ENCODE measurements around the gene SMAD3.
"Not testable (repeated sequence)": the region's sequence is repeated elsewhere in the genome, so short reads cannot be mapped to it uniquely, and the experiment has no call there.

The SMAD3 gene

DNA sequence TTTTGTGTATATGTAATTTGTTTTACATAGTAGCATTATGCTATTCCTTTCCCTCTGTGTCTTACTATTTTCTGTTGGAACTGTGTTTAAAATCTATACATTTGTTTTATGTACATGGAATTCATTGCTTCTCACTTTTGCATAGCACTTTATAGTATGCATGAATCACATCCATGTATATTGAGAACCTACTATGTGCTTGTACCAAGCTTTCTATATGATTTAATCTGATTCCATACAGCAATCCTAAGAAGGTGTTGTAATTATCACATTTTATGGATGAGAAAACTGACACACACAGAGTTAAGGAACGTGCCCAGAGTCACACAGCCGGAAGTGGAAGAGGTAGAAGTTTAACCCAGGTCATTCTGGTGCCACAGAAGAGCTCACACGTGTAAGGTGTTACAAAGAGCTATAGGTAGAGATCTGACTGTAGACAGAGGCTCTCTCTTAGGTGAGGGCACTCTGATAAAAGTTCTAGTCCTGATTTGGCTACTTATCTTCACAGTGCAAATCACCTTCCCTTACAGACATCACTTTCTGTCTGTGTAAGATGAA lies 3.5 kb upstream of the SMAD3 start:
- H3K27ac ChIP-seq = no peak overlapping the region
- DNase-seq (ENCODE audit: low read depth, low spot score) = no peak

DNA sequence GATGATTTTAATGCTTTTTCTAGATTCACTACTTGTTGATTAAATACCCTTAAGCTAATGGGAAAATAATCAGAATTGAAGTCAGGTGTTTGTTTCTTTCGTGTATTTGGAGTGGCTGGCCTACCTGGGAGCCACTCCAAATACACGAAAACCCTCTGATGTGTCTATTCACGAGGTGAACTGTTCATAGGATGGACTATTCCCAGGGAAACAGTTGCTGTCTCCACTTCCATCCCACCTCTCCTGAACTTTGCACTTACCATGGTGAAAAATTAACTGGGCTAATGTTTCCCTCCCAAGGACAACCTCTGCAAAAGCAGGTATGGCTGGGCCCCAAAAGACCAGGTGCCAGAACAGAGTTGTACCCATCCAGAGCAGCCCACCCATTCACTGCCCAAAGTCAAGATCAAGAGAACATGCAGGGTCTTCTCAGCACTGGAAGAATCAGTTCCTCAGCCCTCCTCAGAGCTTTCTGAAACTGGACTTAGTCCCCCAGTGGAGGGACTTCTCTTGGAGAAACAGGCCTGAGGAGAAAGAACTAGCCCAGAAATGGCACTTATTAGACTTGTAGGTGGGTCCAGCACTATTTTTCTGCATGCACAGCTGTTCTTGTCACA lies 2.9 kb upstream of the SMAD3 start:
- H3K27ac ChIP-seq = no peak overlapping the region
- DNase-seq (ENCODE audit: low read depth, low spot score) = no peak

DNA sequence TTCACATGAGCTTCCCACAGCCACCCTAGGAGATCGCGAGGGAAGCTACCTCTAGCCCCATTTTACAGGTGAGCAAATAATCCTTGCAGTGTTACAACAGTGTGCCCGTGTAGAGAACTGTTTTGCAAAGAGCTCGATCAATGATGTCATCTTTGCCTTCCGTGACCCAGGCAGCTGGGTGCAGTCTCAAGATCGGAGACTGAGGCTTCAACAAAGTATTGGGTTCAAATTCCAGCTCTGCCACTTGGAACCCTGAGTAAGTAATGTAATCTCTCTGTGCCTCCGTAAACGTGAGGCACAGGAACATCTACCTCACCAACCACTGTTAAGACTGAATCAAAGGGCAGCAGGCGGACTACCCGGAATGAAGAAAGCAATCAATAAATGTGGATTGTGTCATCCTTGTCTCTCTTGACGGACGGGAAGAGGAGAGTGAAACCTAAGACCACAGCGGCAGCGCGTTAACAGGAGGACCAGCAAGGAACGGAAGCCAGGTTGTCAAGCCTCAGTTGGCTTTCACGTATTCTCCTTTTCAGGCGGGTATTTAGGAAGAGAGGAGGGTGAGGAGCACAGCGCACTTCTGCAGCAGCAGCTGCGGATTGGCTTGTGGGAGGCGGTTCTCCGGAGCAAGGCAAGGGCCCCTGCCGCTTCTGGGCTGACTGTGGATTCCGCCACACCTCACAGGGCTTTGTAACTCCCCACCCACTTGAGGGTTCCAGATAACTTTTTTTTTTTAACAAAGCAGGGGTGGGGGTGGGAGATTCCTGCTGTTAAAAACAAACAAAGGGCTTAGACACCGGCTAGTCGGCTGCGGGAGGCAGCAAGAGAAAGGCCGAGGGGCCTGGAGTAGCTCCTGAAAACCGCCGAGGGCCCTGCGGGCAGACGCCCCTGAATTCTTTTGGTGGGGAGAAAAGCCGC lies 1.5 kb upstream of the SMAD3 start:
- no peak for DNase-seq (ENCODE audit: low read depth, low spot score)
- H3K27ac ChIP-seq = no peak overlapping the region

- no peak for DNase-seq (ENCODE audit: low read depth, low spot score)
- H3K27ac ChIP-seq = peak overlapping the region; percentile 66
Measured at GRCh38 chr15:67064607-67065530, 533 bp upstream of the SMAD3 start.

DNA sequence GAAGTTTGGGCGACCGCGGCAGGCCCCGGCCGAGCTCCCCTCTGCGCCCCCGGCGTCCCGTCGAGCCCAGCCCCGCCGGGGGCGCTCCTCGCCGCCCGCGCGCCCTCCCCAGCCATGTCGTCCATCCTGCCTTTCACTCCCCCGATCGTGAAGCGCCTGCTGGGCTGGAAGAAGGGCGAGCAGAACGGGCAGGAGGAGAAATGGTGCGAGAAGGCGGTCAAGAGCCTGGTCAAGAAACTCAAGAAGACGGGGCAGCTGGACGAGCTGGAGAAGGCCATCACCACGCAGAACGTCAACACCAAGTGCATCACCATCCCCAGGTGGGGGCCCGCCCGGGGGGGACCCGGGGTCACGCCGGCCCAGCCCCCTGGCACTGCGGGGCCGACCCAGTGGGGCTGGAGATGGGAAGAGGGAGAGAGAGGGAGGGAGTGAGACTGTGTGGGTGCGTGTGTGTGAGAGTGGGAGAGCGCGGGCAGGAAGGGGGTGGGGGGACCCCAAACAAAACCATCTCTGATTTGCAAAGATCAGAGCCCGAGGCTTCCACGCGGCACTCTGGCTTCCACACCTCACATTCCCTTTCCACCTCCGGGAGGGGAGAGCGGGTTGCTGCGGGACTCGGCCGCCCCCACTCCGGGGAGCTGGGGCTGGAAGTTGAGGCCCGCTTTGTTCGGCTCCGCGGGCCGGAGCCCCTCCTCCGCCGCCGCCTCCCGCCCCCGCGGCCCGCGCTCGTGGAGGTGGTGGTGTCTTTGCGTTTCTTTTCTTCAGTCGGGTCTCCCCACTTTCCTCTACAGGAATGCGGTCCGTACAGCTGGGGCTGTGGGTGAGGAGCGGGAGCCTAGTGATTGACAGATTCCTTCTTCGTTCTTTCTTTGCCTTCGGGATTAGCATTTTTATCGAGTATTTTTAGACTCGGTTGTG lies 898 bp downstream of the SMAD3 start:
- peak overlapping the region; percentile 66 for H3K27ac ChIP-seq
- DNase-seq (ENCODE audit: low read depth, low spot score) = no peak

DNA sequence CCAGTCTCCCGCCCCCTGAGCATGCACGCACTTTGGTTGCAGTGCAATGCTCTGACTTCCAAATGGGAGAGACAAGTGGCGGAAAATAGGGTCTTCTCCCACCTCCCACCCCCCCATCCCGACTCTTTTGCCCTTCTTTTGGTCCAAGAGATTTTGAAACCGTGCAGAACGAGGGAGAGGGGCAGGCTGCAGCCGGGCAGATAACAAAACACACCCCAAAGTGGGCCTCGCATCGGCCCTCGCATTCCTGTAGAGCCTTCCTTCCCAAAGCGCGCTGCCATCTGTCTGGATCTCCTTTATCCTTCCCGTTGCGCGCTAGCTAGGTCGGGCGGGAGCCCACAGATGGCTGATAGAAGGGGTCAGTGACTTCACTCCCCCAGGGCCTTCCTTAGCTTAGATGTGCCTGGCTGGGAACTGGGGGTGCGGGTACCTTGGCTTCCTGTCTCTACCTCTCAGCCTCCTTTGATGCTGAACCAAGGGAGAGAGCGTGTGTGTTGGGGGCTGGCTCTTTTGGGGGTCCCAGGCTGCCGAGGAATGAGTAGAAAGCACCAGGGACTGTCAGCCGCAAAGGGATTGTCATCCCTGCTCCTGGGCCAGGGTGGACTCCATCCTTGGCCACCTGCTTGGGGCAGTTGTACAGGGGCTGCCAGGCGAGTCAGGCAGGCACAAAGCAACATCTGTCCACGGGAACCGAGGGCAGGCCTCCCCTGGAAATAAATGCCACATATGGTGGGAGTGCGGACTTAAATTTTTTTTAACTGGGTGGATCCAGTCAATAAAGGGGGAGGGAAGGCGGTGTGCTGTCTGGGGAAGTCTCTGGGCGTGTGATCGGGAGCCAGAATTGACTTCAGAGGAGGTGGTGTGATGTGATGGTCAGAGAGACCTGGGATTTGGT lies 1.8 kb downstream of the SMAD3 start:
- H3K27ac ChIP-seq = peak overlapping the region; percentile 66
- DNase-seq (ENCODE audit: low read depth, low spot score) = no peak

DNA sequence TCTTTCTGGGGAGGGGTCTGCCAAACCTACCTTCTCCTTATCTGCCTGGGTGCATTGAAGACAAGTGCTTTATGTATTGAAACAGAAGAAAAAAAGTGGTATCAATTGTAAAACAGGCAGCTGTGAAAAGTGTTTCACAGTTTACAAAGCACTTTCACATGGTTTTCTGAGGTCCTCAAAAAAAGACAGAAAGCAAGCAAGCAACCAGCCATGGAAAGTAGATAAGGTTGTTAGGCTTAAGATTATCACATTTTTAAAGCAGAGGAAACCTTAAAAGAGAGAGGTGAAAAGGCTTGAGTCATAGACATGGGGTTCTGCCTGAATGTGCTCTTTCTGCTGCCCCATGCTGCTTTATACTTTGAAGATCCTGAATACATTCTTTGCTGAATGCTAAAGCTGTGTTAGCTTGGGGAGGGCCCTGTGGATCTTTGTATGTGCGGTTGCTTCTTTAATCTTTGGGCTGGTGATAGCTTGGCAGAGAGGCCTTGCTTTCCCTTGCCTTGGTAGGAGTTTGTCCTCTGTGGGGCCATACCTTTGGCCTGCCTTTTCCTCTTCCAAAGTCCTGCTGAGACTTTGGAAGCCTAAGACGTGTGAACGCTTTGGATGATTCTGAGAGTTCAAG lies 2.6 kb downstream of the SMAD3 start:
- no peak for DNase-seq (ENCODE audit: low read depth, low spot score)
- peak overlapping the region; percentile 66 for H3K27ac ChIP-seq

DNA sequence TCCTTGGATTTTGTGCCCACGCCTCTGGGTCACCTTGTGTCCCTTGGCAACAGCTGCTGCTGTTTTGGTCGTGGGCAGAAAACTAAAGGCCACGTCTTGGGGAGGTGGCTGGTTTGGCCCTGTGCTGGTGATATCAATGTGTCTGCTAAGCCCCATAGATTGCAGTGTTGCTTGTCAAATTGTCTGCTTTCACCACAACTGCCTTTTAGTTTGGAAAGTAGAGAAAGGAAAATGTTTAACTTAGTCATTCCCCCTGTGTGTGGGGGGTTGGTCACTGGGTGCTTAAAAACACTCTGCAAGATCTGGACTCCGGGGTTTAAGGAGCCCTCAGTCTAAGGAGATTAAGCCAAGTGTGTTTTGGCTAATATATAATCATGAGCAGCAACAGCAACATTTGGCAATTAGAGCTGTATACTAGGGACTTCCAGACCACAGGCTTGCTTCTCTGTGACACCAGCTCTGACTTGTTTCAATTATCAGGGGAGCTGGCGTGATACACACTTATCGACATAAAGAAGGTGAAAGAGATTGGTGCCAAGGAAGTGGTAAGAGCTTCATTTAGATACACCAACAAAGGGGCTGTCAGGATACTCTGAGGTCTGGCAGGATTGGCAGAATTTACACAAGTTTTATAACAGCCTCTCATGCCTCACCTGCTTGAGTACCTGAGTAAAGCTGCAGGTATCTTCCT lies 3.5 kb downstream of the SMAD3 start:
- DNase-seq (ENCODE audit: low read depth, low spot score) = no peak
- H3K27ac ChIP-seq = peak overlapping the region; percentile 66

DNA sequence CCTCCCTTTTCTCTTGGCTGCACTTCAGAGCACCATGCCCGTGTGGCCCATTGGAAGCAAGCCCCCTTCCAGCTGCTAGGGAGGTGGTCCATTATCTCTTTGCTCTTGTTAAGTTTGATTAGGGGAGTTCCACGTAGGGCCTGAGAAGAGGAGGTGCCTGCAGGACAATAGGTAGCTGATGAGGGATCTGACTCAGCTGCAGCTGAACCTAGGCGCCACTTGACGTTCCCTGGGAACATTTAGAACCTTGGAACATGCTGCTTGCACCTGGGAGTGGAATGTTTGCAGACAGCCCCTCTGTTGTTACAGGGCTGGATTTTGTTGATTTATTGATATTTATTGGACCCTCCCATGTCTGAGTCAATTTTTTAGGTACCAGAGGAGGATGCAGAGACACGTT lies 4.7 kb downstream of the SMAD3 start:
- peak overlapping the region; percentile 66 for H3K27ac ChIP-seq
- no peak for DNase-seq (ENCODE audit: low read depth, low spot score)

DNA sequence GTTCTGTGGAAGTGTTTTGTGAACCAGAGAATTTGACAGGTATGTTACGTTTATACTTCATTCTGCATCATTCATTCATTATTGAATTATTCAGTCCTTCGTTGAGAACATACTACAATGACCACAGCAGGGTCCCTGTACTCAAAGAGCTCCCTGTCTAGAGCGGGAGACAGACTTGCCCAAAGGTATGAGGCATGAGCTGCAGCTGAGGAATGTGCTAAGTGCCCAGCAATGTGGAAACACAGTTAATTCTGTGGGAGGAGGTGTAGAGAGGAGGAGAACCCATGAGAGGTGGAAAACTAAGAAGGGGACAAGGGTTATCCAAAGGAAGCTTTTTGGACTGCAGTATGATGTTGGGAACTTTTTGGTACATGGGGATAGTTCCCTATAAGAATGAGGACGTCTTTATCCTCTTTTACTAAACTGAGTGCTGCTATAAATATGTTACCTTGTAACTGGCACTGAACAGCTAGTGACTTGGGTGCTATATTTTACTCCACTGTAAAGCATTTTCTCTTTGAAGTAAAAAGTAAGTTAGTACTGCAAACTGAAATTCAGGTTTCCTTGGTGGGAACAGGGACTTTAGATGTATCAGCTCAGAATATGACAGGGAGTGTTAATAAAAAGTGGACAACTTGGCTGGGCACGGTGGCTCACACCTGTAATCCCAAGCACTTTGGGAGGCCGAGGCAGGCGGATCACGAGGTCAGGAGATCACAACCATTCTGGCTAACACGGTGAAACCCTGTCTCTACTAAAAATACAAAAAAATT lies 5.7 kb downstream of the SMAD3 start:
- H3K27ac ChIP-seq = peak overlapping the region; percentile 66
- no peak for DNase-seq (ENCODE audit: low read depth, low spot score)

DNA sequence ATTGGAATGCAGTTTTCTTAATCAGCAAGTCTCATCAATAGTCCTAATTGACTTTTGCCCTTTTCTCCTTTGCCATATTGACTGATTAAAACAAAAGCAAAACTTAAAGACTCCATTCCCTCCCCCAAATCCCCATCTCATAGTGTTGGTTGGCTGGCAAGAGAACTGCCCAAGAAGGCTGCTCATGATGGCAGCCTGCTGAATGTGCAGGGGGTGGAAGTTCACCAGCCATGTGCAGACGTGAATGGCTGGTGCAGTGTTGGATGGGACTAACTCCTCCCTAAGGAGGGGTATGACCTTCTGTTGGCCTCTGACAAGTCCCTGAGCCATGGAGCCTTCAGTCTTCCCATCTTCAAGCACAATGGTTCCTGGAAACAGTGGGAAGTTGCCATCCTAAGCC lies 7.0 kb downstream of the SMAD3 start:
- H3K27ac ChIP-seq = no peak overlapping the region
- no peak for DNase-seq (ENCODE audit: low read depth, low spot score)

- DNase-seq (ENCODE audit: low read depth, low spot score) = no peak
- no peak overlapping the region for H3K27ac ChIP-seq
Measured at GRCh38 chr15:67072958-67073357, 7.6 kb downstream of the SMAD3 start.

GRCh38 chr15:67074886-67075229 lies 9.5 kb downstream of the SMAD3 start:
- DNase-seq (ENCODE audit: low read depth, low spot score) = no peak
- H3K27ac ChIP-seq = peak overlapping the region; percentile 46

DNA sequence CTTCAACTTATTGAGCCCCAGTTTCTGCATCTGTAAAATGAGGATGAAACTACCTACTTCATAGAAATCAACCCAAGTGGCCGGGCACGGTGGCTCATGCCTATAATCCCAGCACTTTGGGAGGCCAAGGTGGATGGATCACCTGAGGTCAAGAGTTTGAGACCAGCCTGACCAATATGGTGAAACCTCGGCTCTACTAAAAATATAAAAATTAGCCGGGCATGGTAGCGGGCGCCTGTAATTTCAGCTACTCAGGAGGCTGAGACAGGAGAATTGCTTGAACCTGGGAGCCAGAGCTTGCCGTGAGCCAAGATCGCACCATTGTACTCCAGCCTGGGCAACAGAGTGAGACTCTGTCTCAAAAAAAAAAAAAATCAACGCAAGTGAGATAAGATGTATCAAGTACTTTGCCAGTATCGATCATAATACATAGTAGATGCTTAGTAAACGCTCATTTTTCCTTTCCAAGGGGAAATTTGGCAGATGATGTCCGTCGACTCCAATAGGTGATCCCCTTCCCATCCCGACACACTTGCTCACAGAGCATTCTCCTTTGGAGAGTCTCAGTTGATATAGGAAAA lies 10.2 kb downstream of the SMAD3 start:
- not testable (repeated sequence) for DNase-seq (ENCODE audit: low read depth, low spot score)
- H3K27ac ChIP-seq = peak overlapping the region; percentile 46

DNA sequence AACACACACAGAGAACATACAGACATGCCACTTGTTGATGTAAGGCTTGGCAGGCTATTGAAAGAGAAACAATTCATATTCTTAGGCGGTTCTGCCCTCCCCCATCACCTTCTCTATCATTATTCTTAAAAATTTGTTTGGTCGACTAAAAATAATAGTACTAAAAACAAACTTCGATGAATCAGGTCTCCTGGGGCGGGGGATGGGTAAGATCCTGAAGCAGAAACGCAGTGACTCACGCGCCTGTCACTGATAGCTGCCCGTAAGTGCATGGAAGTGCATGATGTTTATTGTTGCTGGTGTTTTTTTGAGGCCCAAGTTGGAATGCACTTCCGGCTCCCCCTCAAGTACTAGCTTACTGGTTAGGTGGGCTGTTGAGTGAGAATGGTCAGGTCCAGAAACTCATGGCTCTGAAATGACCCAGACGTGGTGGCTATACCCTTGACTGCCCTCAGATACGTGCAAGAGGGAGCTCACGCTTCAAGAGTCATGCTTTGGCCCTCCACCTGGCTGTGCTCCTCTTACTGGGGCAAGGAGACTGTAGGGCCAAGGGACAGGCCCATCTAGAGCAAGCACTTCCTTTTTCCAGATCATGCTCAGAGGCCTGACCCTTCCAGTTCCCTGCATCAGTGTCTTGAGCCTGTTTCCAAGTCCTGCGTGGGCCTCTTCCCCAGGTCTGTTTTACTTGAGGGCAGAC lies 10.9 kb downstream of the SMAD3 start:
- DNase-seq (ENCODE audit: low read depth, low spot score) = no peak
- no peak overlapping the region for H3K27ac ChIP-seq

Measured in epithelial cell of prostate (primary cell).